Endothelial cell of umbilical vein (primary cell): ENCODE measurements around the gene POU4F3.

Experiments
- EZH2 ChIP-seq: IDR thresholded peaks from 2 replicates; pipeline ENCODE4 v1.6.1; 2012; ENCODE audit warnings: borderline replicate concordance, low read depth, mild to moderate bottlenecking, moderate library complexity, low read length, inconsistent platforms; ENCODE audit not compliant: severe bottlenecking
- FOS ChIP-seq: IDR thresholded peaks from 2 replicates; pipeline ENCODE4 v1.6.1; 2011; ENCODE audit warnings: mild to moderate bottlenecking, low read length, moderate library complexity, borderline replicate concordance; ENCODE audit not compliant: insufficient read depth
- MYC ChIP-seq: IDR thresholded peaks from one replicate; pipeline ENCODE4 v1.6.1; 2011; ENCODE audit warnings: mild to moderate bottlenecking, low read depth, low read length
- POLR2A ChIP-seq: IDR thresholded peaks from 2 replicates; pipeline ENCODE4 v1.6.1; 2012; ENCODE audit warnings: low read depth, mild to moderate bottlenecking, control low read depth, low read length
- TF ChIP-seq, protein P1 (sequence below), 2 donors: IDR thresholded peaks; 1 replicate in 1 of 2; 2 replicates in 1 of 2; pipeline ENCODE4 v1.5.1; 2011; ENCODE audit warnings: low read length in 2 of 2, mild to moderate bottlenecking in 2 of 2, moderate library complexity in 2 of 2, control low read depth in 1 of 2, inconsistent platforms in 1 of 2, low read depth in 1 of 2; ENCODE audit not compliant: insufficient read depth in 1 of 2; ENCODE audit errors: extremely low read depth in 1 of 2

DNA sequence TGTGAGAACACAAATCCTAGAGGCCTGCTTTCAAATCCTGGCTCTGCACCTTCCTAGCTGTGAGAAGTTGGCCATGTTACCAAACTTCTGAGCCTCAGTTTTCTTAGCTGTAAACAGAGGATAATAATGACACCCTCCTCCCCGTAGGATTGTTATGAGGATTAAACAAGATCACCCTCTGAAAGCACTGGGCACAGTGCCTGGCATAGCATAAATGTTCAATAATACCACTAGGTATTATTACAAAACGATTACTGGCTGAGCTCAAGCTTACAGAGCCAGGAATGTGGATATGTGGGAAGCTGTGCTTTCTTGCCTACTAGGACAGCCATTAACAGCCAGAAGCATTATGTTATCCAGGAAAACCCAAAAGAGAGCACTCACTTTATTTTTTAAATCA, 30.8 kb upstream of the POU4F3 start:
- TF ChIP-seq, protein P1, sequence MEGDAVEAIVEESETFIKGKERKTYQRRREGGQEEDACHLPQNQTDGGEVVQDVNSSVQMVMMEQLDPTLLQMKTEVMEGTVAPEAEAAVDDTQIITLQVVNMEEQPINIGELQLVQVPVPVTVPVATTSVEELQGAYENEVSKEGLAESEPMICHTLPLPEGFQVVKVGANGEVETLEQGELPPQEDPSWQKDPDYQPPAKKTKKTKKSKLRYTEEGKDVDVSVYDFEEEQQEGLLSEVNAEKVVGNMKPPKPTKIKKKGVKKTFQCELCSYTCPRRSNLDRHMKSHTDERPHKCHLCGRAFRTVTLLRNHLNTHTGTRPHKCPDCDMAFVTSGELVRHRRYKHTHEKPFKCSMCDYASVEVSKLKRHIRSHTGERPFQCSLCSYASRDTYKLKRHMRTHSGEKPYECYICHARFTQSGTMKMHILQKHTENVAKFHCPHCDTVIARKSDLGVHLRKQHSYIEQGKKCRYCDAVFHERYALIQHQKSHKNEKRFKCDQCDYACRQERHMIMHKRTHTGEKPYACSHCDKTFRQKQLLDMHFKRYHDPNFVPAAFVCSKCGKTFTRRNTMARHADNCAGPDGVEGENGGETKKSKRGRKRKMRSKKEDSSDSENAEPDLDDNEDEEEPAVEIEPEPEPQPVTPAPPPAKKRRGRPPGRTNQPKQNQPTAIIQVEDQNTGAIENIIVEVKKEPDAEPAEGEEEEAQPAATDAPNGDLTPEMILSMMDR (IDR thresholded peaks at IDR 0.05; ENCODE audit: extremely low read depth in 1 of 2, insufficient read depth in 1 of 2, low read depth in 1 of 2, low read length in 2 of 2), result no peak
- TF ChIP-seq POLR2A, result no peak
- no peak for TF ChIP-seq FOS
- no peak for TF ChIP-seq EZH2
- TF ChIP-seq MYC, result no peak
